Astrocyte (in vitro differentiated cells and primary cell): ENCODE results near the gene NOP10. TPM values are rescaled to one million over a fixed set of nuclear protein-coding genes. Genes with fewer than 3 reads are reported as not detected.

ENCODE experiments used
- DNase-seq: peaks from one replicate; pipeline ENCODE4 v3.0.0-alpha.2; 2010; ENCODE audit warnings: low read depth
- FAIRE-seq: peaks from 2 replicates; lab custom pipeline; 2011; peaks lifted over from hg19 to GRCh38; lab: Jason Lieb, UNC
- H2AFZ ChIP-seq: 2 replicates; pipeline ENCODE4 v1.6.0; 2012; ENCODE audit warnings: low read depth, low read length, inconsistent platforms
- H3K27ac ChIP-seq: 2 replicates; pipeline ENCODE4 v1.5.1; 2011; ENCODE audit warnings: low read depth, low read length, inconsistent platforms
- H3K27me3 ChIP-seq: 2 replicates; pipeline ENCODE4 v1.6.0; 2011; ENCODE audit warnings: low read length, inconsistent platforms; ENCODE audit not compliant: insufficient read depth
- H3K36me3 ChIP-seq: 2 replicates; pipeline ENCODE4 v1.5.1; 2011; ENCODE audit warnings: low read length, inconsistent platforms; ENCODE audit not compliant: insufficient read depth
- H3K4me1 ChIP-seq: 2 replicates; pipeline ENCODE4 v1.5.1; 2011; ENCODE audit warnings: low read length, inconsistent platforms; ENCODE audit not compliant: insufficient read depth
- H3K4me2 ChIP-seq: 2 replicates; pipeline ENCODE4 v1.6.0; 2012; ENCODE audit warnings: low read length, inconsistent platforms
- H3K4me3 ChIP-seq: 2 replicates; pipeline ENCODE4 v1.5.1; 2011; ENCODE audit warnings: low read depth, mild to moderate bottlenecking, low read length, inconsistent platforms; ENCODE audit not compliant: insufficient read depth
- H3K79me2 ChIP-seq: 2 replicates; pipeline ENCODE4 v1.6.0; 2012; ENCODE audit warnings: mild to moderate bottlenecking, low read length, inconsistent platforms; ENCODE audit not compliant: insufficient read depth
- H3K9ac ChIP-seq: 2 replicates; pipeline ENCODE4 v1.6.0; 2012; ENCODE audit warnings: mild to moderate bottlenecking, low read length, inconsistent platforms
- H3K9me3 ChIP-seq: 2 replicates; pipeline ENCODE4 v1.5.1; 2012; ENCODE audit warnings: low read depth, mild to moderate bottlenecking, low read length, inconsistent platforms; ENCODE audit not compliant: insufficient read depth
- H4K20me1 ChIP-seq: 2 replicates; pipeline ENCODE4 v1.6.0; 2012; ENCODE audit warnings: low read length, inconsistent platforms; ENCODE audit not compliant: insufficient read depth
- H3K27ac Mint-ChIP-seq: one replicate; pipeline ENCODE4 v1.8.0; 2021; ENCODE audit warnings: mild to moderate bottlenecking, mixed read lengths; ENCODE audit not compliant: unreplicated experiment
- H3K27me3 Mint-ChIP-seq: one replicate; pipeline ENCODE4 v1.8.0; 2021; ENCODE audit warnings: low read depth, mixed read lengths; ENCODE audit not compliant: unreplicated experiment
- H3K36me3 Mint-ChIP-seq: one replicate; pipeline ENCODE4 v1.8.0; 2021; ENCODE audit warnings: low read depth, mixed read lengths; ENCODE audit not compliant: unreplicated experiment
- H3K4me1 Mint-ChIP-seq: one replicate; pipeline ENCODE4 v1.8.0; 2021; ENCODE audit warnings: low read depth, mixed read lengths; ENCODE audit not compliant: unreplicated experiment
- H3K4me3 Mint-ChIP-seq: one replicate; pipeline ENCODE4 v1.8.0; 2021; ENCODE audit warnings: mild to moderate bottlenecking, moderate library complexity, mixed read lengths; ENCODE audit not compliant: unreplicated experiment
- H3K9me3 Mint-ChIP-seq: one replicate; pipeline ENCODE4 v1.8.0; 2021; ENCODE audit warnings: mild to moderate bottlenecking, mixed read lengths; ENCODE audit not compliant: unreplicated experiment
- EZH2 ChIP-seq: IDR thresholded peaks from 2 replicates; pipeline ENCODE4 v1.6.1; 2012; ENCODE audit warnings: mild to moderate bottlenecking, low read length, inconsistent platforms; ENCODE audit not compliant: insufficient read depth
- total RNA-seq: library from RNA; stranded (reverse); gene quantifications from 2 replicates; pipeline ENCODE4 v1.2.1, GENCODE V29; 2021
- TF ChIP-seq, protein P1 (sequence below): IDR thresholded peaks from 2 replicates; pipeline ENCODE4 v1.5.1; 2011; ENCODE audit warnings: low read depth, mild to moderate bottlenecking, inconsistent platforms, low read length, moderate library complexity; ENCODE audit not compliant: insufficient read depth

Gene NOP10
- total RNA-seq, 1 donor from 2014 or later = 224 TPM

GRCh38 chr15:34367101-34368081, 24.5 kb upstream of the NOP10 start, which contains the start of gene LPCAT4:
TSS of gene LPCAT4 (minus strand) at chr15:34367196. CDS start at chr15:34367100, 96 bp downstream.
- Mint-ChIP-seq H3K4me3 (peak within 1 kb of the TSS; percentile 93), H3K27ac (peak within 1 kb of the TSS; percentile 41), H3K4me1 (peaks cover 17% of the 10 kb centered on the region), H3K36me3 (peaks cover under 1% of the 10 kb centered on the region), H3K27me3 (no peaks in the 10 kb centered on the region), H3K9me3 (no peaks in the 10 kb centered on the region)
- Histone ChIP-seq H3K79me2 (peaks cover 21% of the 10 kb centered on the region), H3K4me1 (peaks cover 15% of the 10 kb centered on the region), H3K9me3 (no peaks in the 10 kb centered on the region), H2AFZ (peak within 1 kb of the TSS; percentile 100), H4K20me1 (peaks cover 23% of the 10 kb centered on the region), H3K36me3 (peaks cover 6% of the 10 kb centered on the region), H3K4me2 (peak within 1 kb of the TSS; percentile 95), H3K9ac (peak within 1 kb of the TSS; percentile 88), H3K4me3 (peak within 1 kb of the TSS; percentile 83), H3K27ac (peak within 1 kb of the TSS; percentile 91), H3K27me3 (no peaks in the 10 kb centered on the region)
- DNase-seq (peak; percentile 66), FAIRE-seq (no peak)
- no peak for TF ChIP-seq EZH2
- TF ChIP-seq, protein P1, sequence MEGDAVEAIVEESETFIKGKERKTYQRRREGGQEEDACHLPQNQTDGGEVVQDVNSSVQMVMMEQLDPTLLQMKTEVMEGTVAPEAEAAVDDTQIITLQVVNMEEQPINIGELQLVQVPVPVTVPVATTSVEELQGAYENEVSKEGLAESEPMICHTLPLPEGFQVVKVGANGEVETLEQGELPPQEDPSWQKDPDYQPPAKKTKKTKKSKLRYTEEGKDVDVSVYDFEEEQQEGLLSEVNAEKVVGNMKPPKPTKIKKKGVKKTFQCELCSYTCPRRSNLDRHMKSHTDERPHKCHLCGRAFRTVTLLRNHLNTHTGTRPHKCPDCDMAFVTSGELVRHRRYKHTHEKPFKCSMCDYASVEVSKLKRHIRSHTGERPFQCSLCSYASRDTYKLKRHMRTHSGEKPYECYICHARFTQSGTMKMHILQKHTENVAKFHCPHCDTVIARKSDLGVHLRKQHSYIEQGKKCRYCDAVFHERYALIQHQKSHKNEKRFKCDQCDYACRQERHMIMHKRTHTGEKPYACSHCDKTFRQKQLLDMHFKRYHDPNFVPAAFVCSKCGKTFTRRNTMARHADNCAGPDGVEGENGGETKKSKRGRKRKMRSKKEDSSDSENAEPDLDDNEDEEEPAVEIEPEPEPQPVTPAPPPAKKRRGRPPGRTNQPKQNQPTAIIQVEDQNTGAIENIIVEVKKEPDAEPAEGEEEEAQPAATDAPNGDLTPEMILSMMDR = peak; percentile 62

- Mint-ChIP-seq H3K27ac (peak overlapping the region; percentile 2), H3K4me3 (peak overlapping the region; percentile 93), H3K27me3 (no peaks in the 10 kb centered on the region), H3K9me3 (no peaks in the 10 kb centered on the region), H3K4me1 (peaks cover 17% of the 10 kb centered on the region), H3K36me3 (peaks cover 6% of the 10 kb centered on the region)
- Histone ChIP-seq H3K4me3 (peak overlapping the region; percentile 77), H3K9ac (peak overlapping the region; percentile 88), H2AFZ (peak overlapping the region; percentile 84), H3K9me3 (no peaks in the 10 kb centered on the region), H4K20me1 (peaks cover 25% of the 10 kb centered on the region), H3K27me3 (no peaks in the 10 kb centered on the region), H3K36me3 (peaks cover 6% of the 10 kb centered on the region), H3K4me1 (peaks cover 15% of the 10 kb centered on the region), H3K79me2 (peaks cover 21% of the 10 kb centered on the region), H3K27ac (no peak overlapping the region), H3K4me2 (peak overlapping the region; percentile 95)
- FAIRE-seq = no peak
- peak; percentile 27 for DNase-seq
- no peak for TF ChIP-seq EZH2
- TF ChIP-seq, protein P1 = no peak
Measured at GRCh38 chr15:34366271-34367065, 23.5 kb upstream of the NOP10 start.
